HepG2 (cell line): ENCODE data around the gene CAPN10. TPM values are rescaled to one million over a fixed set of nuclear protein-coding genes. Genes with fewer than 3 reads are reported as not detected.

ENCODE experiments used
- CBX2 ChIP-seq, 2 experiments: fragments of 200-600 bp in 1 of 2; sonication (generic); formaldehyde crosslinking in 1 of 2; IDR thresholded peaks; 2 replicates each; pipeline versions ENCODE4 v1.7.0 to v1.8.1; 2018 to 2022; ENCODE audit warnings: low read depth in 2 of 2, low read length in 1 of 2, mild to moderate bottlenecking in 1 of 2, missing genetic modification reagents in 1 of 2
- FOXC1 ChIP-seq: sonication (generic); formaldehyde crosslinking; IDR thresholded peaks from 2 replicates; pipeline ENCODE4 v1.8.0; 2022; ENCODE audit warnings: mild to moderate bottlenecking, missing genetic modification reagents, borderline replicate concordance
- FOXJ3 ChIP-seq: sonication (generic); formaldehyde crosslinking; IDR thresholded peaks from 2 replicates; pipeline ENCODE4 v1.4.0; 2020; ENCODE audit warnings: missing genetic modification reagents, mild to moderate bottlenecking, borderline replicate concordance
- HMG20B ChIP-seq: conservative IDR thresholded peaks from 2 replicates; pipeline ENCODE4 v1.6.1; 2016; ENCODE audit warnings: missing genetic modification reagents, missing compliant biosample characterization
- ISL2 ChIP-seq: sonication (generic); formaldehyde crosslinking; IDR thresholded peaks from 2 replicates; pipeline ENCODE4 v1.5.0; 2020; ENCODE audit warnings: missing genetic modification reagents
- NKX3-1 ChIP-seq: sonication (generic); formaldehyde crosslinking; IDR thresholded peaks from 2 replicates; pipeline ENCODE4 v1.5.0; 2020; ENCODE audit warnings: missing genetic modification reagents
- RFXAP ChIP-seq: sonication (generic); formaldehyde crosslinking; IDR thresholded peaks from 2 replicates; pipeline ENCODE4 v1.4.0; 2020; ENCODE audit warnings: missing genetic modification reagents, borderline replicate concordance
- SMYD3 ChIP-seq: sonication (generic); formaldehyde crosslinking; IDR thresholded peaks from 2 replicates; pipeline ENCODE4 v1.8.1; 2023; ENCODE audit warnings: mild to moderate bottlenecking, missing genetic modification reagents
- STAT6 ChIP-seq: sonication (generic); formaldehyde crosslinking; IDR thresholded peaks from 2 replicates; pipeline ENCODE4 v1.4.0; 2020; ENCODE audit warnings: missing genetic modification reagents, mild to moderate bottlenecking, borderline replicate concordance
- TEAD3 ChIP-seq: optimal IDR thresholded peaks from 2 replicates; pipeline ENCODE3; 2016; ENCODE audit warnings: borderline replicate concordance
- ZNF235 ChIP-seq: sonication (generic); formaldehyde crosslinking; IDR thresholded peaks from 2 replicates; pipeline ENCODE4 v1.8.1; 2023; ENCODE audit warnings: mild to moderate bottlenecking, missing genetic modification reagents, borderline replicate concordance
- ZNF414 ChIP-seq: sonication (generic); formaldehyde crosslinking; IDR thresholded peaks from 2 replicates; pipeline ENCODE4 v1.5.0; 2020; ENCODE audit warnings: missing genetic modification reagents
- ZNF781 ChIP-seq: sonication (generic); formaldehyde crosslinking; IDR thresholded peaks from 2 replicates; pipeline ENCODE4 v1.5.1; 2020; ENCODE audit warnings: borderline replicate concordance, mild to moderate bottlenecking, missing genetic modification reagents; ENCODE audit errors: not compliant biosample characterization
- ZNF878 ChIP-seq: sonication (generic); formaldehyde crosslinking; IDR thresholded peaks from 2 replicates; pipeline ENCODE4 v1.8.1; 2023; ENCODE audit warnings: mild to moderate bottlenecking, missing genetic modification reagents, moderate library complexity
- polyA plus RNA-seq, 8 experiments: library from polyadenylated mRNA; depleted of rRNA in 3 of 8; stranded (reverse) in 7 of 8; unstranded in 1 of 8; fragments of >200 nt; fragmentation: Illumina TruSeq in 4 of 8; extraction: Trizol in 4 of 8; gene quantifications; 2 replicates each; pipeline versions ENCODE4 v1.2.1 to v1.2.3, GENCODE V29; 2011 to 2016; ENCODE audit warnings: low read depth in 4 of 8, missing spikeins in 1 of 8, mixed read lengths in 1 of 8; ENCODE audit not compliant: insufficient read depth in 1 of 8
- total RNA-seq, 5 experiments: library from RNA; depleted of rRNA; stranded (reverse); fragments of >200 nt; fragmentation: Illumina TruSeq; extraction: Trizol; gene quantifications; 2 replicates each; pipeline ENCODE4 v1.2.3, GENCODE V29; 2016; ENCODE audit warnings: low read depth in 1 of 5

CAPN10 gene
- total and polyA plus RNA-seq, 2 of the 13 experiments (the other 11 are each of a cell fraction or from before 2014, with no cell fraction given) = 27.6 to 32.4 TPM

DNA sequence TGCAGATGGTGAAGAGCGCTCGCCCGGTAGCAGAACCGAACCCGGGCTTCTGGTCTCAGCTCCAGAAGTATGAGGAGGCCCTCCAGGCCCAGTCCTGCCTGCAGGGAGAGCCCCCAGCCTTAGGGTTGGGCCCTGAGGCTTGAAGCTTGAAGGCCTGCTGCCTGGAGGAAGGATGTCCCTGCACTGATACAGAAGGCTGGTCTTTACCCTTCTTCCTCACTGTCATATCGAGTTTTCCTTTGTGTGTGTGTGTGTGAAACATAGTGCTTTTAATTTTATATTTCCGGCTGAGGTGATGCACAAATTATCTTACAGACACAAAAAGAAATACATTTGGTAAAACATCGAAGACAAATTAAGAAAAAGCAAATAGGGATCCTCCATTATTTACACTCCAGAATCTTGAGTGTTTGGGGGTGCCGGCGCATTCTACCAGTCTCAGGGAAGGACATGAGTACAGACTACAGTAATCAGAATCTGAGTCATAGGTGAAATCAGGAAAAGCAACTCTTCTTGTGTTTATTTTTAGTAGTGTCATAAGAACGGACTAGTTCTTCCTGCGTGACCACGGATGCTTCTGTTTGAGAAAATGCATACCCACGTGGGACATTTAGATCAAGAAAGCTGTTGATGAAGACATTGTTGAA lies 25.1 kb upstream of the CAPN10 start (continued):
- no peak; the same call in 1 of the 2 replicates for TF ChIP-seq ZNF878 (CRISPR knock-in tag)
- TF ChIP-seq ZNF235 (CRISPR knock-in tag) = peak; percentile 70; the same call in 1 of the 2 replicates
- no peak for TF ChIP-seq HMG20B (CRISPR knock-in tag)
- peak; percentile 71; the same call in 1 of the 2 replicates for TF ChIP-seq SMYD3 (CRISPR knock-in tag)
- peak; percentile 26; the same call in 1 of the 2 replicates for TF ChIP-seq ZNF414 (CRISPR knock-in tag)
- 0 out of 2 replicates have a peak, but pooled peaks have one; percentile 61 for TF ChIP-seq STAT6 (CRISPR knock-in tag)
- peak; percentile 3 for TF ChIP-seq TEAD3 (CRISPR knock-in tag)
- TF ChIP-seq FOXJ3 (CRISPR knock-in tag) = peak; percentile 48; the same call in 1 of the 2 replicates
- TF ChIP-seq RFXAP (CRISPR knock-in tag) = peak; percentile 18; the same call in 1 of the 2 replicates
- TF ChIP-seq FOXC1 (CRISPR knock-in tag) = 0 out of 2 replicates have a peak, but pooled peaks have one; percentile 3
- TF ChIP-seq ZNF781 (CRISPR knock-in tag) = peak; percentile 63
- TF ChIP-seq CBX2 (IDR thresholded peaks at IDR 0.05; ENCODE audit: low read depth, low read length) = no peak
- 0 out of 2 replicates have a peak, but pooled peaks have one; percentile 11 for TF ChIP-seq CBX2 (CRISPR knock-in tag; IDR thresholded peaks at IDR 0.05; ENCODE audit: low read depth)
- TF ChIP-seq ISL2 (CRISPR knock-in tag) = peak; percentile 1; the same call in 1 of the 2 replicates
- TF ChIP-seq NKX3-1 (CRISPR knock-in tag) = 0 out of 2 replicates have a peak, but pooled peaks have one; percentile 2
